HUES48 (cell line): ENCODE data around the gene GNAZ.
A peak's percentile ranks its signal among the peaks of the same experiment; 100 is the strongest.
"Not testable (repeated sequence)": the region's sequence is repeated elsewhere in the genome, so short reads cannot be mapped to it uniquely, and the experiment has no call there.

ENCODE experiments used
- H3K27ac ChIP-seq: one replicate; pipeline ENCODE4 v1.7.0; 2013; ENCODE audit warnings: low read depth, low read length, inconsistent platforms
- H3K27me3 ChIP-seq: 2 replicates; pipeline ENCODE4 v1.6.1; 2013; ENCODE audit warnings: mild to moderate bottlenecking, low read length; ENCODE audit not compliant: control insufficient read depth, insufficient read depth
- H3K36me3 ChIP-seq: 2 replicates; pipeline ENCODE4 v1.6.1; 2013; ENCODE audit warnings: low read length; ENCODE audit not compliant: control insufficient read depth, insufficient read depth
- H3K4me1 ChIP-seq: 2 replicates; pipeline ENCODE4 v1.6.1; 2013; ENCODE audit warnings: mild to moderate bottlenecking, low read length; ENCODE audit not compliant: control insufficient read depth, insufficient read depth
- H3K4me3 ChIP-seq: 2 replicates; pipeline ENCODE4 v1.5.1; 2013; ENCODE audit warnings: mild to moderate bottlenecking, low read depth, low read length
- H3K9ac ChIP-seq: 2 replicates; pipeline ENCODE4 v1.6.1; 2013; ENCODE audit warnings: mild to moderate bottlenecking, low read depth, low read length, moderate library complexity
- H3K9me3 ChIP-seq: 2 replicates; pipeline ENCODE4 v1.6.1; 2013; ENCODE audit warnings: low read length; ENCODE audit not compliant: control insufficient read depth, insufficient read depth

GNAZ gene

DNA sequence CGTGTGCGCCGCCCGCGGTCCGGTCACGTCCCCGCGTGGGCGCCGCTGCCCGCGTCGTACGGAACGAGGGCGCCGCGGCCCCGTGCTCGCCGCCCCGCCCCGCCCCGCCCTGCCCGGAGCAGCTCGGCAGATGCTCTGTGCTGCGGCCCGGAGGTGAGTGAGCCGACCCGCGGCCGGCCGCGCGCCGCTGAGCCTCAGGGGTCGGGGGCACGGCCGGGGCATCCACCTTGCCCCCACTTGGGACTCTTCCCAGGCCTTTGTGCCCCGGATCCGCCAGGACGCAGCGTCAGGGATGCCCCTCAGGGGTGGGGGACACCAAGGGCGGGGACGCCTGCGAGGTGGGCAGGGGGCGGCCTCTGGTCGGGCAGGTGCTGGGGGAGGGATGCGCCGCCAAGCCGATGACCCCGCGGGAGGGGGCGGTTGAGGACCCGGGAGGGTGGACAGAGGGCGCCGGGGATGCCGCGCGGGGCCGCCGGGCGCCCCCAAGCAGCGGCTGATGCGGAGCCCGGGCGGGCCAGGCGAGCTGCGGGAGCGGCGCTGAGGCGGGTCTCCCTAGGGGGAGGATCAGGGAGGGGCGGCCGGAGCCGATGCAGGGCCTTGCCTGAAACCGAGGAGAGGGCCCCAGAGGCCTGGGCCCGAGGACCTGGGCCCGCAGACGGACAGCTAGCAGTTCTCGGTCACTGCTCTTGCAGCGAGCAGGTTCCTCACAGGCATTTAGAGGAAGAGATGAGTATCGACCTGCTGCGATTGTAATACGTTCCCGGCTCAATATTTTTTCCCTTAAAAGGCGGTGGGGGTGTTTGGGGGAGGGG, at the start of gene GNAZ:
Gene GNAZ, plus strand, starts transcription at position 102 of the 812 bp plus-strand sequence. CDS start 25,177 bp downstream, outside the sequence.
- Histone ChIP-seq H3K27ac (no peak within 1 kb of the TSS), H3K4me3 (peak within 1 kb of the TSS; percentile 85), H3K4me1 (peaks cover 16% of the 10 kb centered on the region), H3K27me3 (peaks cover 43% of the 10 kb centered on the region), H3K9ac (peak within 1 kb of the TSS; percentile 30; the same call in 1 of the 2 replicates), H3K36me3 (no peaks in the 10 kb centered on the region), H3K9me3 (no peaks in the 10 kb centered on the region)

DNA sequence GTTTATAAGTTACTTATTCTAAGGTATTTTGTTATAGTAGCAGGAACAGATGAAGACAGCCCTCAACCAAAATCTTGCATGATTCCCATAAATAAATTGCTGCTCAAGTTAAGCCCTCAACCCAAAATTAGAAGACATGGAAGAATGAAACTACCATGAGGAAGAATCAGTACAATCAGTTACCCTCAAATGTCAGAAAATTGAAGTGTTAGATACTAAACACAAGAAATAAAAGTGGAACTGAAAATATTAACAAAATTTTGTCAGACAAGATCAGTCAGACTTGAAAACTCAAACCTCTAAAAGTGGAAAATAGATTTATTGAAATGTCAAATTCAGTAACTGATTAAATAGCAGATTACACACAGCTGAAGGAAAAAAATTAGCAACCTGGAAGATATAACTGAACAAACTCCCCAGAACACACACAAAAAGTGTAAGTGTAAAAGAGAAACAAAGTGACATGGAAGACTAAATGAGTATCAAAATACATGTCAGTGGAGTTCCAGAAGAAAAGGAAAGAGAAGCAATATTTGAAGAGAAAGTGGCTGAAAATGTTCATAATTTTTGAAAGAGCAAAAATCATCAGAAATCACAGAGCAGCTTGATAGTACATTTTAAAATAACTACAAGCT, 49.5 kb upstream of the GNAZ start:
- no peaks in the 10 kb centered on the region for H3K27me3 ChIP-seq
- no peaks in the 10 kb centered on the region for H3K36me3 ChIP-seq
- no peak overlapping the region for H3K27ac ChIP-seq
- H3K9ac ChIP-seq, result no peak overlapping the region
- peaks cover 5% of the 10 kb centered on the region; the same call in 1 of the 2 replicates for H3K4me1 ChIP-seq
- no peak overlapping the region for H3K4me3 ChIP-seq
- H3K9me3 ChIP-seq, result no peaks in the 10 kb centered on the region

DNA sequence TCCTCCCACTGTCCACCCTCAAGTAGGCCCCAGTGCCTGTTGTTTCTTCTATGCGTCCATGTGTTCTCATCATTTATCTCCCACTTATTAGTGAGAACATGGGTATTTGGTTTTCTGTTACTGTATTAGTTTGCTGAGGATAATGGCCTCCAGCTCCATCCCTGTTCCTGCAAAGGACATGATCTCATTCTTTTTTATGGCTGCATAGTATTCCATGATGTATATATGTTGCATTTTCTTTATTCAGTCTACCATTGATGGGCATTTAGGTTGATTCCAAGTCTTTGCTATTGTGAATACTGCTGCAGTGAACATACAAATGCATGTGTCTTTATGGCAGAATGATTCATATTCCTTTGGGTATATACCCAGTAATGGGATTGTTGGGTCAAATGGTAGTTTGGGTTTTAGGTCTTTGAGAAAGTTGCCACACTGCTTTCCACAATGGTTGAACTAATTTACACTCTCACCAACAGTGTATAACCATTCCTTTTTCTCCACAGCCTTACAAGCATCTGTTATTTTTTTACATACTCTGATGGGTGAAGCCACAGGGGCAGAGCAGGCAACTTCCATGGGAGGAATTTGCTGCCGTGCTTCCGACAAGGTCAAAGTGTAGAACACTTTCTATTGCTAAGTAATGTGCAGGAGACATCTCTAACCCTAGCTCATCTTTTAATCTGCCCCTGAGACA, 48.5 kb upstream of the GNAZ start:
- not testable (repeated sequence) for H3K27me3 ChIP-seq, H3K9me3 ChIP-seq, H3K9ac ChIP-seq, H3K4me1 ChIP-seq, H3K4me3 ChIP-seq, H3K27ac ChIP-seq, H3K36me3 ChIP-seq

DNA sequence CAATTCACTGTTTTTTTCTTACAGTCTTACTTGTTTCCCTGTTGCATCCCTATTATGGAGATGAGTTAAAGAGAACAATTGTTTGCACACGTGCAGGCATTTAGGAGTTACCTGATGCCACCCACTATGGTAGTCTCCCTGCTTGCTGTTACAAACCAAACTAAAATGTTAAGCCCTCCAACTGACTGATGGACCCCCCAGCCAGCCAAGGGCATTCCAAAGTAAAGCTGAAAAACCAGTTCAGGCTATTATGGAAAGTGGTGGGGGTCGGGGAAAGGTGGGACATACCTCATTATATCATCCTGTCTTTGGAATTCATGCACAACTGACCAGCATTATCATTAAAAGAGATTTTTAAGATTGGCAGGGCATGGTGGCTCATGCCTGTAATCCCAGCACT, 47.0 kb upstream of the GNAZ start:
- H3K4me1 ChIP-seq, result peaks cover 5% of the 10 kb centered on the region; the same call in 1 of the 2 replicates
- no peak overlapping the region for H3K4me3 ChIP-seq
- H3K27me3 ChIP-seq, result no peaks in the 10 kb centered on the region
- no peaks in the 10 kb centered on the region for H3K9me3 ChIP-seq
- no peak overlapping the region for H3K9ac ChIP-seq
- H3K27ac ChIP-seq, result no peak overlapping the region
- no peaks in the 10 kb centered on the region for H3K36me3 ChIP-seq

DNA sequence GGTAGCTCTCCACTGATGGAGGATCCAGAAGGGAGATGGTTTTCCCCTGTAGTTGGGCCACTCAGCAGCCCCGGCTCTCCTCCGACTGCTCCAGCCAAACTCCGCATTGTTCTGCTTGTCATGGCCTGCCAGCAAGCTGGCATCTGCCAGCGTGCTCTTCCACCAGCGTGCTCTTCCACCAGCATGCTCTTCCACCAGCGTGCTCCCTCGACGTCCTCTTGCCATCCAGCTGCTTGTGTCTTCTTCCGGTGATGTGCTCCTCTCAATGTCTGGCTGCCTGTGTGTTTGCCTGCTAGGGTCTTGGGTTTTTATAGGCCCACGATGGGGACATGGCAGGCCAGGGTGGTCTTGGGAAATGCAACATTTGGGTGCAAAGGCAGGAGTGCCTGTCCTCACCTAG, 43.5 kb upstream of the GNAZ start:
- H3K27ac ChIP-seq, result no peak overlapping the region
- H3K9me3 ChIP-seq, result peaks cover 5% of the 10 kb centered on the region; the same call in 1 of the 2 replicates
- H3K9ac ChIP-seq, result no peak overlapping the region
- H3K4me1 ChIP-seq, result peaks cover 23% of the 10 kb centered on the region
- no peaks in the 10 kb centered on the region for H3K27me3 ChIP-seq
- no peak overlapping the region for H3K4me3 ChIP-seq
- H3K36me3 ChIP-seq, result no peaks in the 10 kb centered on the region

DNA sequence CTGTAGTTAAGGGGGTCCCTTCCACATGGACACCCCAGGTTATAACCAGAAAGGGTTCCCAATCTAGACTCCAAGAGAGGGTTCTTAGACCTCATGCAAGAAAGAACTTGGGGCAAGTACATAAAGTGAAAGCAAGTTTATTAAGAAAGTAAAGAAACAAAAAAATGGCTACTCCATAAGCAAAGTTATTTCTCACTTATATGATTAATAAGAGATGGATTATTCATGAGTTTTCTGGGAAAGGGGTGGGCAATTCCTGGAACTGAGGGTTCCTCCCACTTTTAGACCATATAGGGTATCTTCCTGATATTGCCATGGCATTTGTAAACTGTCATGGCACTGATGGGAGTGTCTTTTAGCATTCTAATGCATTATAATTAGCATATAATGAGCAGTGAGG, 42.5 kb upstream of the GNAZ start:
- not testable (repeated sequence) for H3K36me3 ChIP-seq, H3K27me3 ChIP-seq, H3K27ac ChIP-seq, H3K4me3 ChIP-seq, H3K9me3 ChIP-seq, H3K9ac ChIP-seq
- peaks cover 23% of the 10 kb centered on the region for H3K4me1 ChIP-seq

DNA sequence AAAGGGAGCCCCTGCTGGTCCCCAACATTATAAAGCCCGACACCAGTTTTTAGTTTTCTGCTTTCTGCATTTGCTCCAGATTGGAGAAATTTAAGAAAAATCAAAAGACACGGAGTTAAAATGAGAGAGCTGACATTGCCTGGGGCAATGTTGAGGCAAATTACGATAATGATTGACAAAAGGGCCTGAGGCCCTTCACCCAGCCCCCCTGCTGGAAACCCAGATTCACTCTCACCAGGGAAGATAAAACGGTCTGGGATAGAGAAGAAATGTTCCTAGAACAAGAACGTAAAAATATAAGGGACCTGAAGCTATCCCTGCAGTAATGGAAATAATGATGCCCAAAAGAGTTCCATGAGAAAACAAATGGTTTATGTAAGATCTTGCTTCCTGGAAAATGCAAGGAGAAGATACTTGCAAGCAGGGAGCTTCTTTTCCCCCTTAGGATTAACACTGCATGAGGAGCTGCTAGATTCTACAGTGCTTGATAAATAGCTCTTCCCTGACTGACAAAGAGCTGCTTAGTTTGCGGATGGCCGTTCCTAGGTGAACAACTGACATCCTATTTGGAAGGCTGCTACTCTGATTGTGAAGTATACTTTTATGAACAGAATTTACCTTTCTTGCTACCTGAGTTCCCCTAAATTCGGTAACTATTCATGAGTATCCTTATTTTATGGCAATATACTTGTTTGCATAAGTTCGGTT, 40.6 kb upstream of the GNAZ start:
- no peaks in the 10 kb centered on the region for H3K27me3 ChIP-seq
- H3K4me1 ChIP-seq, result peaks cover 22% of the 10 kb centered on the region
- peaks cover 8% of the 10 kb centered on the region; the same call in 1 of the 2 replicates for H3K9me3 ChIP-seq
- H3K4me3 ChIP-seq, result no peak overlapping the region
- H3K36me3 ChIP-seq, result no peaks in the 10 kb centered on the region
- peak overlapping the region; percentile 49 for H3K27ac ChIP-seq
- no peak overlapping the region for H3K9ac ChIP-seq

DNA sequence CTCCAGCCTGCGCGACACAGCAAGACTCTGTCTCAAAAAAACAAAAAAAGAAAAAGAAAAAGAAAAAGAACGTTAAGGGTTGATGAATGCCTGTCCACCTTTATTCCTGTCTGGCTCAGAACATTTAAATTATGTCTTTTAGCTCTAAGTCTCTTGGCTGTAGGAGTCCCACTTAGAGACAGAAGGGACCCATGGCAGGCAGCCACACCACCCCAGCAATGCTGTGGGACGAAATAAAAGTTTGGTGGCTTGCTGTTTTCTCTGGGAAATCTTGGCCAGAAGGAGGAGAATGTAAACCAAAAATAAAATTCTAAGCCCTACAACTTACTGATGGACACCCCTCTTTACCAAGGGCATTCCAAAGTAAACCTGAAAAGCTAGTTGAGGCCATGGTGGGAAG, 38.9 kb upstream of the GNAZ start:
- H3K9ac ChIP-seq, result no peak overlapping the region
- no peak overlapping the region for H3K4me3 ChIP-seq
- peaks cover 8% of the 10 kb centered on the region; the same call in 1 of the 2 replicates for H3K9me3 ChIP-seq
- H3K4me1 ChIP-seq, result peaks cover 28% of the 10 kb centered on the region
- H3K27ac ChIP-seq, result no peak overlapping the region
- H3K36me3 ChIP-seq, result no peaks in the 10 kb centered on the region
- H3K27me3 ChIP-seq, result no peaks in the 10 kb centered on the region

DNA sequence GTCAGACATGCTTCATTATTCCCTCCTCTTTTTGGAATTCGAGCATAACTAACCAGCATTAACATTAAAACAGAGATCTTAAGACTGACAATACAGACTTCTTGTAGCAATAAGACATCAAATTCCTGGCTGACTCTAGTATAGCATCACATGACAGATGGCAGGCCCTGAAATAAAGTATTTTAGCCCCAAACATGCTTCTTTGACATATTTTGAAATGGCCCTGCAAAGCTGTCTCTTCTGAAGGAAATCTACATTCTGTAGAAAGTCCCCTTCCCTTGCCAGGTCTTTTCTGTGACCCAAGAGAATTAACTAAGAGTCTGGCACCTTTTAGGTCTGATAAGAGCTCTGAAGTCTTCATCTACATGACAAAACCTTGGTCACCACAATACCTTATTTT, 38.5 kb upstream of the GNAZ start:
- Histone ChIP-seq H3K4me1 (peaks cover 28% of the 10 kb centered on the region), H3K27ac (peak overlapping the region; percentile 40), H3K9ac (no peak overlapping the region), H3K27me3 (no peaks in the 10 kb centered on the region), H3K9me3 (peaks cover 8% of the 10 kb centered on the region; the same call in 1 of the 2 replicates), H3K36me3 (no peaks in the 10 kb centered on the region), H3K4me3 (no peak overlapping the region)

DNA sequence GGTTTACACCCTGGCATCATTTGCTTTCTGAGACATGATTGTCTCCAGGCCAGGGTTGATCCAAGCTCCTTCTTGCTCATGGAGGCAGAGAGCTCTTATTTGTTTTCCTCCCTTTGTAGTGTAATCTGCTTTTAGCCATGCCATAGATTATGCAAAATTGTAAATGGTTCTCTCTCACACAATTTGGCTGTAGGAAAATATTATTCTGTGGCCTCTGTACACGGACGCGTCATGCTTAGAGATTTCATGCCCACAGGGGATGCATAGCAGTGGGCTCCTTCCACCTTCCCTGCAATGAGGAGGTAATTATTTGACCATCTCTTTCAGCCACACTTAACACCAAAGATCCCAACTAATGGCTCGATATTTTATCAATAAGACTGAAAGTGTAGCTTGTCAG, 37.7 kb upstream of the GNAZ start:
- no peak overlapping the region for H3K4me3 ChIP-seq
- peaks cover 8% of the 10 kb centered on the region; the same call in 1 of the 2 replicates for H3K9me3 ChIP-seq
- H3K36me3 ChIP-seq, result no peaks in the 10 kb centered on the region
- peaks cover 28% of the 10 kb centered on the region for H3K4me1 ChIP-seq
- H3K9ac ChIP-seq, result no peak overlapping the region
- H3K27me3 ChIP-seq, result no peaks in the 10 kb centered on the region
- peak overlapping the region; percentile 11 for H3K27ac ChIP-seq
